AG09319 (cell line): ENCODE results near the gene RGN.

Experiments used
- DNase-seq: peaks from one replicate; pipeline ENCODE4 v3.0.0-alpha.2; 2010; ENCODE audit warnings: low read depth; ENCODE audit errors: extremely low read depth
- TF ChIP-seq, protein P1 (sequence below): IDR thresholded peaks from 2 replicates; pipeline ENCODE4 v1.5.1; 2011; ENCODE audit warnings: low read depth, mild to moderate bottlenecking, inconsistent platforms, low read length, moderate library complexity

Gene RGN

DNA sequence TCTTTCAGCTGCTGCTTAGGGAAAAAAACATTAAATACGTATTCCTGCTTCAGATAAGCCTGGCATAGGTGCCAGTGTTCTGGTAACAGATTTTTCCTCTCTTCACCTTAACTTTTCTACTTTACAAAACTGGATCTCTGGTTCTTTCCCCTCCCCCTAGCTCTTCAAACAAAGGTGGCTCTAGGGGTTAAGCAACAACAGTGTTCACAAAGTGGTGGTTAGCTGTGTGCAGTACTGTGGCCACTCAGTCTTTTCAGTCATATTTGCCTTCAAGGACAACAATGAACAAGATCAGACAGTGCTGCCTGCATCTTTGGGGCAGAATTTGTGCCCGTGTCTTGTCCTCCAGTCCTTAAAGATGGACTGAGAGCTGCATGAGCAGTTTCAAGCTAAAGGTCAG lies 15.1 kb upstream of the RGN start:
- DNase-seq = no peak
- TF ChIP-seq, protein P1, sequence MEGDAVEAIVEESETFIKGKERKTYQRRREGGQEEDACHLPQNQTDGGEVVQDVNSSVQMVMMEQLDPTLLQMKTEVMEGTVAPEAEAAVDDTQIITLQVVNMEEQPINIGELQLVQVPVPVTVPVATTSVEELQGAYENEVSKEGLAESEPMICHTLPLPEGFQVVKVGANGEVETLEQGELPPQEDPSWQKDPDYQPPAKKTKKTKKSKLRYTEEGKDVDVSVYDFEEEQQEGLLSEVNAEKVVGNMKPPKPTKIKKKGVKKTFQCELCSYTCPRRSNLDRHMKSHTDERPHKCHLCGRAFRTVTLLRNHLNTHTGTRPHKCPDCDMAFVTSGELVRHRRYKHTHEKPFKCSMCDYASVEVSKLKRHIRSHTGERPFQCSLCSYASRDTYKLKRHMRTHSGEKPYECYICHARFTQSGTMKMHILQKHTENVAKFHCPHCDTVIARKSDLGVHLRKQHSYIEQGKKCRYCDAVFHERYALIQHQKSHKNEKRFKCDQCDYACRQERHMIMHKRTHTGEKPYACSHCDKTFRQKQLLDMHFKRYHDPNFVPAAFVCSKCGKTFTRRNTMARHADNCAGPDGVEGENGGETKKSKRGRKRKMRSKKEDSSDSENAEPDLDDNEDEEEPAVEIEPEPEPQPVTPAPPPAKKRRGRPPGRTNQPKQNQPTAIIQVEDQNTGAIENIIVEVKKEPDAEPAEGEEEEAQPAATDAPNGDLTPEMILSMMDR = no peak

DNA sequence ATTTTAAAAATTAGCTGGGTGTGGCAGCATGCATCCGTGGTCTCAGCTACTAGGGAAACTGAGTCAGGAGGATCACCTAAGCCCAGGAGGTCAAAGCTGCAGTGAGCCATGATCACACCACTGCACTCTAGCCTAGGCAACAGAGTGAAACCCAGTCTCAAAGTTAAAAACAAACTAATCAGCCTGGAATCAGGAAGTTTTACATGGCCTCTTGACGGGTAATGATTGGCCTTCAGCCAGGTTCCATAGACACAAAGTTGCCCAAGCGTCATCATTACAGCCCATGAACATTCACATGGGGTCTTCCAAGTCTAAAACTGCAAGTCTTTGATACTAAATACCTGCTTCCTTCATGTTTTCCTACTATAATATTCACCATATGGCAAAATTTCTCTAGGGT lies 10.0 kb upstream of the RGN start:
- TF ChIP-seq, protein P1 = no peak
- DNase-seq = no peak

DNA sequence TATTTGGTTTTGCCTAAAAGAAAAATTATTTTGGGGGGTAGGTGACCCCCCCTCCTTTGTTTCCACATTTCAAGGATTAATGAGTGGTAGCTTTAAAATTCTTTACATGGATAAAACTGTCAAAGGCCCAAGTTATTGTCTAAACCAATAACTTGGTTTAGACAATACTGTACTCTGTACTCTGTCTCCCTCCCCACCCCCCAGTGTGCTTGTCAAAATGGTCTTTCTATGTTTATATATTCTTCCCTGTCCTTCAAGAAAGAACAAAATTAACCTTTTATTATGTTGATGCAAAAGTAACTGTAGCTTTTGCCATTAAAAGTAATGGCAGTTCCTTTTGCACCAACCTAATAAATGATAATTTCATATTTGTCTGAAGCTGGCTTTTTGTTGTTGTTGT lies 9.5 kb upstream of the RGN start:
- DNase-seq = no peak
- TF ChIP-seq, protein P1 = no peak

DNA sequence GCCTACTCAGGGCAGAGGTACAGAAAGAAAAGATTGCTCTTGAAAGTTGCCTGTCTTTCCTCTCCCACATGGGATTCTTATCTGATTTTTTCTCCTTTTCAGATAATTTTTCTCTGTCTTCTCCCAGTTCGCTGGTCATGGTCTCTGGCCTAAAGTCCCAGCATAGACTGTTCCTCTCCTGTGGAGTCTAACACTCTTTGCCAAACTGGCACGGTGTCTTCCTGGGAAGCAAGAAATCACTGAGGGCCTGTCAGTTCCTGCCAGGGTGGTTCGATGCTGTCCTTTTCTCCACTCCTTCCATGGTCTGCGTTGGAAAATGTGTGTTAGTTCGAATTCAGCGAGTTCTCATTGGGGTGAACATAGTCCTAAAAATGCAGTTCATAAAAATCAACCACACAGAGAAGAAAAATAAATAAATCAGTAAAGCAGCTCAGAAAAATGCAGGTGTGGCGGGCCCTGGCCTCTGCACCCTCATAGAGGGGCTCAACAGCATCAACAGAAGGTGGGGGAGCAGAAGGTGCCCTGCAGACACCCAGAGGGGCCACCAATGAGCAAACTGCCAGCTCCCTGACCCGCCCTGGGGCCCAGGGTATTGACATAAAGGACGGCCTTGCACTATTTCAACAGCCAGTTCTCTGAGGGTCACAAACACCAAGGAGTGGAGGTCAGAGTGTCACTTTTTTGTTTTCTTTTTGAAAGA lies 2.1 kb downstream of the RGN start:
- DNase-seq = no peak
- TF ChIP-seq, protein P1 = no peak

DNA sequence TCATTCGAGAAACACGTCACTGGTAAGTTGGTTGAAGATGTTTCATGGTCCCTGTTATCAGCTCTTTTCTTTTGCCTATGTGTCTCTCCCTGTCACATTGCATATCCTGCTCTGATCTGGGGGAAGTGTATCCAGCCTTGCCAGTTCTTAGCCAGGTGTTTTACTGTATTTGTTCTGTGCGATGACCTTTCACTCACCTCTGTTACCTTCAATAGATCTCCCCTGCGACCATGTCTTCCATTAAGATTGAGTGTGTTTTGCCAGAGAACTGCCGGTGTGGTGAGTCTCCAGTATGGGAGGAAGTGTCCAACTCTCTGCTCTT lies 2.6 kb downstream of the RGN start:
- TF ChIP-seq, protein P1 = no peak
- DNase-seq = no peak

DNA sequence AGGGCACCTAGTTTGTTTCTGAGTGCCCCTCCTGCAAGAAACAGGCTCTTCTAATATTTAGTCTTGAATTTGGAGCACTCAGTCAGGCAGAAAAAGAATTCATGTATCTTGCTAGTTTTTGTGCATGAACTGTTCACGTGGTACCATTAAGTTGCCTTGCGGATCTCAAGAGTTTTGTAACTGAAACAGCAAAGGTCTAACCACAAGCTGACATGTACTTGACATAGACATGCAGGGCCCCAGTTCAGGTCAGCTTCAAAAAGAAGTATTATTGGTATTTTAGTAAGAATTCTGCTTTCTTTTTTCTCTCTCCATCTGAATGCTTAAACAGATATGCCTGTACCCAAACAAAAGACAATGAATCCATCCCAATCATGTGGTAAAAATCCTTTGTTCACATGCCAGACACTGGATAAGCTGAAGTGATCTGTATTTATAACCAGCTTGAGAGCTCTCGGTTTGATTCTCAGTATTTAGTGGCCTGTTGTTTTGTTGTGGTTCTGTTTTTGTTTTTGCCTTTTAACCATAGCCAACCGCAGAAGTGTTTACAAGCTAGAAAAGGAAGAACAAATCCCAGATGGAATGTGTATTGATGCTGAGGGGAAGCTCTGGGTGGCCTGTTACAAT lies 13.0 kb downstream of the RGN start:
- DNase-seq = no peak
- TF ChIP-seq, protein P1 = no peak

DNA sequence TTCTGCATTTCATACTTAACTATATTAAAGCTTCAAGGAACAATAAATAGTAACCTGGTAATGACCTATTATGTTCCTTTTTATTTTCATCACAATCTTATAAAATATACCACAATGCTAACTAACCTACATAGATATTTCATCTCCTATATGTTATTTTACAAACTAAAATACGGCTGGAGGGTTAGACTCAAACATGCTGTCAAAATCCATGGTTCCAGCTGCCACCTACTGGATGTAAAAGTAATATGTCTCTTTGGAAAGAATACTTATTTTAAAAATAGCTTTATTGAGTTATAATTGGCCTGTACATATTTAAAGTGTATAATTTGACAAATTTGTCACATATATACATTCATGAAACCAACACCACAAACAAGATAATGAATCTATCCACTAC lies 15.0 kb downstream of the RGN start:
- DNase-seq = no peak
- TF ChIP-seq, protein P1 = peak; percentile 47
